Stimulated activated effector memory CD8-positive, alpha-beta T cell treated with anti-CD3 and anti-CD28 coated beads, Interleukin-12 subunit alpha, Interleukin-12 subunit beta, amount 100 ng/mL, for 72 hours (primary cell): ENCODE data around the gene EIF4A3.

Source experiments
- ATAC-seq: fragments of 150-1000 bp; cut with Tn5 transposase; 2 replicates; pipeline ENCODE4 v1.10.0; 2021
- DNase-seq, 2 donors: peaks; one replicate each; pipeline ENCODE4 v3.0.0; 2021 to 2022; ENCODE audit warnings: low spot score in 2 of 2
- H3K27ac Mint-ChIP-seq: one replicate; pipeline ENCODE4 v1.8.0; 2022; ENCODE audit warnings: mild to moderate bottlenecking, mixed read lengths
- H3K36me3 Mint-ChIP-seq: one replicate; pipeline ENCODE4 v1.8.0; 2022; ENCODE audit warnings: mild to moderate bottlenecking, mixed read lengths
- H3K4me1 Mint-ChIP-seq: one replicate; pipeline ENCODE4 v1.8.0; 2022; ENCODE audit warnings: mixed read lengths
- H3K4me3 Mint-ChIP-seq: one replicate; pipeline ENCODE4 v1.8.0; 2022; ENCODE audit warnings: mild to moderate bottlenecking, mixed read lengths
- H3K9me3 Mint-ChIP-seq: one replicate; pipeline ENCODE4 v1.8.0; 2022; ENCODE audit warnings: mixed read lengths

EIF4A3 gene

GRCh38 chr17:80104956-80105375 lies 42.0 kb downstream of the EIF4A3 start:
- Mint-ChIP-seq H3K4me3 (no peak overlapping the region), H3K27ac (no peak overlapping the region), H3K4me1 (peaks cover 30% of the 10 kb centered on the region), H3K9me3 (no peaks in the 10 kb centered on the region), H3K36me3 (peaks cover 14% of the 10 kb centered on the region)
- ATAC-seq (no peak), DNase-seq (no peak)

GRCh38 chr17:80104321-80104955 lies 42.5 kb downstream of the EIF4A3 start:
- DNase-seq (no peak), ATAC-seq (no peak)
- no peaks in the 10 kb centered on the region for H3K9me3 Mint-ChIP-seq
- peaks cover 31% of the 10 kb centered on the region for H3K4me1 Mint-ChIP-seq
- no peak overlapping the region for H3K4me3 Mint-ChIP-seq
- H3K36me3 Mint-ChIP-seq = peaks cover 14% of the 10 kb centered on the region
- H3K27ac Mint-ChIP-seq = no peak overlapping the region

GRCh38 chr17:80103449-80104085 lies 43.4 kb downstream of the EIF4A3 start:
- ATAC-seq = no peak
- H3K27ac Mint-ChIP-seq = no peak overlapping the region
- peaks cover 14% of the 10 kb centered on the region for H3K36me3 Mint-ChIP-seq
- H3K4me1 Mint-ChIP-seq = peaks cover 31% of the 10 kb centered on the region
- DNase-seq = no peak
- no peaks in the 10 kb centered on the region for H3K9me3 Mint-ChIP-seq
- peak overlapping the region; percentile 93 for H3K4me3 Mint-ChIP-seq

GRCh38 chr17:80102664-80103448 lies 44.1 kb downstream of the EIF4A3 start:
- Mint-ChIP-seq H3K36me3 (peaks cover 14% of the 10 kb centered on the region), H3K4me1 (peaks cover 31% of the 10 kb centered on the region), H3K9me3 (no peaks in the 10 kb centered on the region), H3K27ac (no peak overlapping the region), H3K4me3 (peak overlapping the region; percentile 93)
- no peak for DNase-seq
- no peak for ATAC-seq

- peaks cover 31% of the 10 kb centered on the region for H3K4me1 Mint-ChIP-seq
- peak overlapping the region; percentile 90 for H3K27ac Mint-ChIP-seq
- peaks cover 14% of the 10 kb centered on the region for H3K36me3 Mint-ChIP-seq
- peak; percentile 31 for ATAC-seq
- H3K9me3 Mint-ChIP-seq = no peaks in the 10 kb centered on the region
- peak overlapping the region; percentile 93 for H3K4me3 Mint-ChIP-seq
- DNase-seq = no peak
These were observed 44.8 kb downstream of the EIF4A3 start for GRCh38 chr17:80101946-80102663.

DNA sequence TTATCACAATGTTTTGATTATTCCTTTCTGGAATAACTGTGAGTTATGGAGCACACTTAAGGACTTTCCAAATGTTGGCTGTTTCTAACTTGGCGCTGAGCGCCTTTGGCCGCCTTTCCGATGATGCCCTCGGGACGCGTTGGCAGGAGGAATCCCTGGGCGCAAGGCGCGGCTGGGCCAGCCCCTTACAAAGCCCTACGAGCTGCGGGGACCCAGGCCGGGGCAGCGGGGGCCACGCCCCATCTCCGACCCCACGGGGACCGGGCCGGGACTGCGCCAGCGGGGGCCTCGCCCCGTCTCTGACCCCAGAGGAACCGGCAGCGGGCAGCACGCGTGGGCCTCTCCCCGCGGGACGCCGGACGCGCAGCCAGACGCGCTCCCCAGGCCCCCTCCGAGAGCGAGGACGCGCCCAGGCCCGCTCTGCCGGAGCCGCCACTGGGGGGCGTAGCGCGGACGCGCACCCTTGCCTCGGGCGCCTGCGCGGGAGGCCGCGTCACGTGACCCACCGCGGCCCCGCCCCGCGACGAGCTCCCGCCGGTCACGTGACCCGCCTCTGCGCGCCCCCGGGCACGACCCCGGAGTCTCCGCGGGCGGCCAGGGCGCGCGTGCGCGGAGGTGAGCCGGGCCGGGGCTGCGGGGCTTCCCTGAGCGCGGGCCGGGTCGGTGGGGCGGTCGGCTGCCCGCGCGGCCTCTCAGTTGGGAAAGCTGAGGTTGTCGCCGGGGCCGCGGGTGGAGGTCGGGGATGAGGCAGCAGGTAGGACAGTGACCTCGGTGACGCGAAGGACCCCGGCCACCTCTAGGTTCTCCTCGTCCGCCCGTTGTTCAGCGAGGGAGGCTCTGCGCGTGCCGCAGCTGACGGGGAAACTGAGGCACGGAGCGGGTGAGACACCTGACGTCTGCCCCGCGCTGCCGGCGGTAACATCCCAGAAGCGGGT lies 45.6 kb downstream of the EIF4A3 start, which contains the start of gene GAA:
TSS of gene GAA (plus strand) at position 571 of the 935 bp plus-strand sequence. CDS start 3,006 bp downstream, outside the sequence.
- Mint-ChIP-seq H3K27ac (peak within 1 kb of the TSS; percentile 90), H3K36me3 (peaks cover 14% of the 10 kb centered on the region), H3K4me1 (peaks cover 31% of the 10 kb centered on the region), H3K9me3 (no peaks in the 10 kb centered on the region), H3K4me3 (peak within 1 kb of the TSS; percentile 93)
- DNase-seq = peak; percentile 94 to 98
- ATAC-seq = peak; percentile 88

- H3K4me3 Mint-ChIP-seq = peak overlapping the region; percentile 93
- peak overlapping the region; percentile 52 for H3K27ac Mint-ChIP-seq
- H3K9me3 Mint-ChIP-seq = no peaks in the 10 kb centered on the region
- DNase-seq = no peak
- peaks cover 14% of the 10 kb centered on the region for H3K36me3 Mint-ChIP-seq
- peaks cover 31% of the 10 kb centered on the region for H3K4me1 Mint-ChIP-seq
- no peak for ATAC-seq
These were observed 46.9 kb downstream of the EIF4A3 start for GRCh38 chr17:80100035-80100323.

DNA sequence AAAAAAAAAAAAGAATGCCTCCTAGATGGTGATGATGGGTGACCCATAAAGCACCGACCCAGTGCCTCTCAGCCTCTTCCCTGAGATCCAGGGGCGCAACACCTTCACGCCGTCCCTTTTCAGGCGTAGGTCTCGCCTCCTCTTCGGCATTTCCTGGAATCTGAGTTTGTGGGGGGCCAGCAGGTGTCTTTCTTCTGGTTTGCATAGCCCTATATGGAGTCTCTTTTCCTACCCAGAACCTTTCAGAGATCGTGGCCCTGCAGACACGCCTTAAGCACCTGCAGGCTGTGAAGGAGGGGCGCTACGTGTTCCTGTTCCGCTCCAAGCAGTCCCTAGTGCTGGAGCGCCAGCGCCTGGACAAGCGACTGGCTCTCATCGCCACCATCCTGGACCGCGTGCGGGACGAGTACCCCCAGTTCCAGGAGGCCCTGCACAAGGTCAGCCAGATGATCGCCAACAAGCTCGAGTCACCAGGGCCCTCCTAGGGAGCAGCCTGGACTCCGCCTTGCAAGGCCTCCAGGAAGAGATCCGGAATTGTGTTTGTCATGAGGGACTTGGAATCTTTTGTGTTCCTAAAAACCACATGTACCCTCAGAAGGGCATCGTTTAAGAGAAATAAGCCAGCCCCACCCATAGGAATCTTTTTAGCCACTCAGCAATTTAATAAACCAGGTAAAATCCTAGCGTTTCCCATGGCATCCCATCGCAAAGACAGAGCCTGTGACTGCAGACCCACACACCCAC lies 47.5 kb downstream of the EIF4A3 start:
- Mint-ChIP-seq H3K27ac (no peak overlapping the region), H3K4me1 (peaks cover 31% of the 10 kb centered on the region), H3K36me3 (peaks cover 14% of the 10 kb centered on the region), H3K9me3 (no peaks in the 10 kb centered on the region), H3K4me3 (peak overlapping the region; percentile 93)
- ATAC-seq (no peak), DNase-seq (no peak)

DNA sequence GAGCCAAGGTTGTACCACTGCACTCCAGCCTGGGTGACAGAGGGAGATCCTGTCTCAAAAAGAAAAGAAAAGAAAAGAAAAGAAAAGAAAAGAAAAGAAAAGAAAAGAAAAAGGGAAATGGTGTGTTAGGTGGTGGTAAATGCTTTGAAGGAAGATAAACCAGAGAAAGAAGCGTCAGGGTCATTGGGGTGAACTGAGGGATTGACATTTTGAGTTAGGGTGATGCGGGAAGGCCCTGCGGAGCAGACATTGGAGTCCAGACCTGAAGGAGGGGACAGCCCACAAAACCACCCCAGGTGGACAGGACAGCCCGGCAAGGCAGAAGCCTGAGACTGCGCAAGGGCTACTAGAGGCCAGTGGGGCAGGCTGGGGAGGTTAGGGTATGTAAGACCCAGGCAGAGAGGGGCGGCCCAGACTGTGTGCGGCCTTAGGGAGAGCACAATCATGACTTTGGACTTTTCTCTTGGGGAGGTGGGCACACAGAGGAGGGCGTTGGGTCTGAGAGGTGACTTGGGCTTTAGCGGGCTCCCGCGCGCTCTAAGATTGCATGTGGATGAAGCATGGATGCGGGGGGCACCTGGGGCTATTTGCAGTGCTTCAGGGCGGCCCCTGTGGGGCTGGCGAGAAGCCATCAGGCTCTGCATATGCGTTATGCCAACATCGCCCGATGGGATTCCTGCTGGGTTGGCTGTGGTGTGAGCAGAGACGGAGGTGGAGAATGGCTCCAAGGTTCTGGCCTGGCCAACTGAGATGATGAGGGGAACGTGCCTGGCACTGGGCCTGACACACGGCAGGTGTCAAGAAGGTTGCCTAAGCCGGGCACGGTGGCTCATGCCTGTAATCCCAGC lies 48.9 kb downstream of the EIF4A3 start:
- peaks cover 10% of the 10 kb centered on the region for H3K36me3 Mint-ChIP-seq
- H3K4me1 Mint-ChIP-seq = peaks cover 26% of the 10 kb centered on the region
- no peaks in the 10 kb centered on the region for H3K9me3 Mint-ChIP-seq
- ATAC-seq (no peak), DNase-seq (no peak)
- no peak overlapping the region for H3K4me3 Mint-ChIP-seq
- H3K27ac Mint-ChIP-seq = no peak overlapping the region

- Mint-ChIP-seq H3K9me3 (no peaks in the 10 kb centered on the region), H3K4me3 (no peak overlapping the region), H3K4me1 (peaks cover 19% of the 10 kb centered on the region), H3K27ac (no peak overlapping the region), H3K36me3 (peaks cover 7% of the 10 kb centered on the region)
- ATAC-seq (no peak), DNase-seq (no peak)
These were observed 49.8 kb downstream of the EIF4A3 start for GRCh38 chr17:80097127-80097621.

DNA sequence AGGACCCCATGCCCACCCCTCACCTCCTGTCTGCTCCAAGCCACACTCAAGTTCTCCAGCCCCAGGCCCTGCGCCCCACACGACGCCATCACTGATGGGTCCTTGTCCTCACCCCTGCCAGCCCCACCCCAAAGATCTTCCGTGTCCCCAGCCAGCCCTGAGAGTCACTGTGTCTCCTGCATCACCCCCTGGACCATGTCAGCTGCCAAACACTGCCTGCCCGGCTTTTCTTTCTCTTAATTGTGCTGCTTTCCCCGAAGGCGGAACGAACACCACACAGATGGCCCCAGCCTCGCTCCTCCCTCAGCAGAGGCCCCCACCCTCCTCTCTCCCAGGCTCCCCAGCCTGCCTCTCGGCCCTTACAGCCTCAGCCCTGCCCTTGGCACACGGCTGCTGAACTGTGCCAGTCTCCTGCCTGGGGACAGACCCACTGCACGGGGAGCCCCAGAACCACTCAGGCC lies 50.3 kb downstream of the EIF4A3 start:
- Mint-ChIP-seq H3K27ac (no peak overlapping the region), H3K4me3 (no peak overlapping the region)
- DNase-seq = no peak

DNA sequence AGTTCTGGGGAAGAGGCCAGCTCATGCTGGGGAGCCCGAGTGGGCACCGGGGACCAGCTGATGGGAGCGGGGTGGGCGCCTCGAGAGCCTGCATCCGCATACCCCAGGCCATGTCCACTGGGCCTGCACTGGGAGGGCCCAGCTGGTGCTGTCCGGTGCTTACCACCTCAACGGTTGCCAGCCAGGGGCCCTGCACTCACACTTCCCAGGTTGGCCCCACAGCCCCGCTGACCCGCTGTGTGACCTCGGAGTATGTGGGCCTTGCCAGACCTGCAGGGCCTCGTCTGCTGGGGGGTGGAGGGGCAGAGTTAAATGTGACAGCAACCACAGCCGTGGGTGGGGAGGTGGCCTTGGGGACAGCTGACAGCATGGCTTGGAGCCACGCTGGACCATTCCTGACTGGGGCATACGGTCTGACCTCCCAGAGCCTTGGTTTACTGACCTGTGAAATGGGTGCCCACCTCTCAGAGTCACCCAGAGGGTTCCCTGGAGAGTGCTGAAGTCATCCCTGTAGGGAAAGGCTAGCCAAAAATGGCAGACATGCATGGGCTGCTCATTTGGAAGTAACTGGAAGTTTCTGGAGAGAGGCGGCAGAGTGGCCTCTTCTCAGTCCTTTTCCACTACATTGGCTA lies 51.0 kb downstream of the EIF4A3 start:
- Mint-ChIP-seq H3K4me1 (peaks cover 11% of the 10 kb centered on the region), H3K27ac (no peak overlapping the region), H3K4me3 (no peak overlapping the region), H3K36me3 (no peaks in the 10 kb centered on the region), H3K9me3 (no peaks in the 10 kb centered on the region)
- no peak for ATAC-seq
- DNase-seq = no peak

More for the DNA sequence above, 50.3 kb downstream of the EIF4A3 start:
- H3K4me1 Mint-ChIP-seq = peaks cover 13% of the 10 kb centered on the region
- peaks cover 1% of the 10 kb centered on the region for H3K36me3 Mint-ChIP-seq
- H3K9me3 Mint-ChIP-seq = no peaks in the 10 kb centered on the region
- ATAC-seq = no peak
